Measurements from ENCODE around the gene IRF1.

Gene IRF1

GRCh38 chr5:132495667-132496190, 5.2 kb upstream of the IRF1 start:
- peak overlapping the region; percentile 93 for H3K4me3 Mint-ChIP-seq
- H3K27me3 Mint-ChIP-seq, result no peaks in the 10 kb centered on the region
- H3K36me3 Mint-ChIP-seq, result no peaks in the 10 kb centered on the region
- H3K9me3 Mint-ChIP-seq (ENCODE audit: low read depth), result no peaks in the 10 kb centered on the region
- H3K27ac Mint-ChIP-seq, result peak overlapping the region; percentile 97
- H3K4me1 Mint-ChIP-seq (ENCODE audit: low read depth), result peaks cover 68% of the 10 kb centered on the region

GRCh38 chr5:132493821-132494220, 3.2 kb upstream of the IRF1 start:
- Mint-ChIP-seq H3K4me3 (peak overlapping the region; percentile 93), H3K4me1 (ENCODE audit: low read depth) (peaks cover 56% of the 10 kb centered on the region), H3K27ac (peak overlapping the region; percentile 97), H3K36me3 (peaks cover 3% of the 10 kb centered on the region), H3K9me3 (ENCODE audit: low read depth) (no peaks in the 10 kb centered on the region), H3K27me3 (no peaks in the 10 kb centered on the region)

GRCh38 chr5:132493241-132493640, 2.7 kb upstream of the IRF1 start:
- Mint-ChIP-seq H3K27me3 (no peaks in the 10 kb centered on the region), H3K27ac (peak overlapping the region; percentile 97), H3K36me3 (peaks cover 7% of the 10 kb centered on the region), H3K9me3 (ENCODE audit: low read depth) (no peaks in the 10 kb centered on the region), H3K4me1 (ENCODE audit: low read depth) (peaks cover 53% of the 10 kb centered on the region), H3K4me3 (peak overlapping the region; percentile 38)

GRCh38 chr5:132492386-132493125, 2.0 kb upstream of the IRF1 start:
- peaks cover 10% of the 10 kb centered on the region for H3K36me3 Mint-ChIP-seq
- H3K9me3 Mint-ChIP-seq (ENCODE audit: low read depth), result no peaks in the 10 kb centered on the region
- peaks cover 54% of the 10 kb centered on the region for H3K4me1 Mint-ChIP-seq (ENCODE audit: low read depth)
- H3K27ac Mint-ChIP-seq, result peak overlapping the region; percentile 97
- no peaks in the 10 kb centered on the region for H3K27me3 Mint-ChIP-seq
- H3K4me3 Mint-ChIP-seq, result peak overlapping the region; percentile 90

- Mint-ChIP-seq H3K36me3 (peaks cover 14% of the 10 kb centered on the region), H3K27me3 (no peaks in the 10 kb centered on the region), H3K27ac (peak overlapping the region; percentile 97), H3K4me1 (ENCODE audit: low read depth) (peaks cover 55% of the 10 kb centered on the region), H3K9me3 (ENCODE audit: low read depth) (no peaks in the 10 kb centered on the region), H3K4me3 (peak overlapping the region; percentile 90)
These were observed 1.1 kb upstream of the IRF1 start for GRCh38 chr5:132491368-132492364.

GRCh38 chr5:132489871-132490483, 596 bp downstream of the IRF1 start:
- H3K36me3 Mint-ChIP-seq, result peaks cover 21% of the 10 kb centered on the region

GRCh38 chr5:132489051-132489770, 1.4 kb downstream of the IRF1 start:
- Mint-ChIP-seq H3K36me3 (peaks cover 24% of the 10 kb centered on the region), H3K4me1 (ENCODE audit: low read depth) (peaks cover 62% of the 10 kb centered on the region), H3K4me3 (peak overlapping the region; percentile 97), H3K27ac (peak overlapping the region; percentile 97), H3K9me3 (ENCODE audit: low read depth) (no peaks in the 10 kb centered on the region), H3K27me3 (no peaks in the 10 kb centered on the region)

More at GRCh38 chr5:132489871-132490483, 596 bp downstream of the IRF1 start:
- Mint-ChIP-seq H3K27ac (peak overlapping the region; percentile 97), H3K27me3 (no peaks in the 10 kb centered on the region), H3K9me3 (ENCODE audit: low read depth) (no peaks in the 10 kb centered on the region), H3K4me1 (ENCODE audit: low read depth) (peaks cover 63% of the 10 kb centered on the region), H3K4me3 (peak overlapping the region; percentile 97)

- H3K27me3 Mint-ChIP-seq, result no peaks in the 10 kb centered on the region
- no peaks in the 10 kb centered on the region for H3K9me3 Mint-ChIP-seq (ENCODE audit: low read depth)
- peaks cover 28% of the 10 kb centered on the region for H3K36me3 Mint-ChIP-seq
- H3K4me1 Mint-ChIP-seq (ENCODE audit: low read depth), result peaks cover 62% of the 10 kb centered on the region
- peak overlapping the region; percentile 97 for H3K4me3 Mint-ChIP-seq
- H3K27ac Mint-ChIP-seq, result peak overlapping the region; percentile 97
These were observed 2.0 kb downstream of the IRF1 start for GRCh38 chr5:132488590-132488989.

GRCh38 chr5:132487841-132488555, 2.6 kb downstream of the IRF1 start:
- H3K9me3 Mint-ChIP-seq (ENCODE audit: low read depth), result no peaks in the 10 kb centered on the region
- peak overlapping the region; percentile 97 for H3K27ac Mint-ChIP-seq
- H3K4me1 Mint-ChIP-seq (ENCODE audit: low read depth), result peaks cover 59% of the 10 kb centered on the region
- H3K27me3 Mint-ChIP-seq, result no peaks in the 10 kb centered on the region
- H3K4me3 Mint-ChIP-seq, result peak overlapping the region; percentile 97
- peaks cover 30% of the 10 kb centered on the region for H3K36me3 Mint-ChIP-seq

- Mint-ChIP-seq H3K9me3 (ENCODE audit: low read depth) (no peaks in the 10 kb centered on the region), H3K4me3 (peak overlapping the region; percentile 97), H3K27me3 (no peaks in the 10 kb centered on the region), H3K27ac (peak overlapping the region; percentile 97), H3K4me1 (ENCODE audit: low read depth) (peaks cover 53% of the 10 kb centered on the region), H3K36me3 (peaks cover 30% of the 10 kb centered on the region)
These were observed 3.5 kb downstream of the IRF1 start for GRCh38 chr5:132487095-132487428.

- peaks cover 30% of the 10 kb centered on the region for H3K36me3 Mint-ChIP-seq
- H3K27ac Mint-ChIP-seq, result peak overlapping the region; percentile 97
- H3K4me3 Mint-ChIP-seq, result peak overlapping the region; percentile 97
- peaks cover 52% of the 10 kb centered on the region for H3K4me1 Mint-ChIP-seq (ENCODE audit: low read depth)
- H3K27me3 Mint-ChIP-seq, result no peaks in the 10 kb centered on the region
- no peaks in the 10 kb centered on the region for H3K9me3 Mint-ChIP-seq (ENCODE audit: low read depth)
These were observed 4.1 kb downstream of the IRF1 start for GRCh38 chr5:132486318-132487094.

GRCh38 chr5:132485641-132486317, 4.8 kb downstream of the IRF1 start:
- peaks cover 55% of the 10 kb centered on the region for H3K4me1 Mint-ChIP-seq (ENCODE audit: low read depth)
- no peaks in the 10 kb centered on the region for H3K9me3 Mint-ChIP-seq (ENCODE audit: low read depth)
- no peaks in the 10 kb centered on the region for H3K27me3 Mint-ChIP-seq
- peaks cover 30% of the 10 kb centered on the region for H3K36me3 Mint-ChIP-seq
- peak overlapping the region; percentile 97 for H3K4me3 Mint-ChIP-seq
- H3K27ac Mint-ChIP-seq, result peak overlapping the region; percentile 97
